ENCODE data around the gene CFAP119.

The CFAP119 gene

DNA sequence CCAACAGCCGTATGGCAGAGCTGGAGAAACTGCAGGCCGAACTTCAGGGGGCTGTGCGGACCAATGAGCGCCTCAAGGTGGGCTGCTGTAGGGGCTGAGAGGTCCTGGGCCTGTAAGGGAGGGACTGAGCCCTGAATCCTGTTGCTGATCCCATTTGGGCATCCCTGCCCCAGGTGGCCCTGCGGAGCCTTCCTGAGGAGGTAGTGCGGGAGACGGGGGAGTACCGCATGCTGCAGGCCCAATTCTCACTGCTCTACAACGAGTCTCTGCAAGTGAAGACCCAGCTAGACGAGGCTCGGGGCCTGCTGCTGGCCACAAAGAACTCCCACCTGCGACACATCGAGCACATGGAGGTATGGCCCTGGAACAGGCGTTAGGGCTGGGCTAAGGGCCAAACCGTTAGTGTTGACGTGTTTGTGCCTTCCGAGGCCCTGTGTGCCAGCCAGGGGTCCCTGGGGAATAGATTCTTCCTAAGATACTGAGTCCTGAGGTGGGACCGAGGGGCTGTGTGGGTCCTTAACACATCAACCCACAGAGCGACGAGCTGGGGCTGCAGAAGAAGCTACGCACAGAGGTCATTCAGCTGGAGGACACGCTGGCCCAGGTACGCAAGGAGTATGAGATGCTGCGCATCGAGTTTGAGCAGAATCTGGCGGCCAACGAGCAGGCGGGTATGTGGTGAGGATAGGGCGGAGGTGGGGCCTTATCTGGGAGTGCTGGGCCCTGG lies 4.5 kb upstream of the CFAP119 start:
- no peak for FAIRE-seq
- TF ChIP-seq, protein P1, sequence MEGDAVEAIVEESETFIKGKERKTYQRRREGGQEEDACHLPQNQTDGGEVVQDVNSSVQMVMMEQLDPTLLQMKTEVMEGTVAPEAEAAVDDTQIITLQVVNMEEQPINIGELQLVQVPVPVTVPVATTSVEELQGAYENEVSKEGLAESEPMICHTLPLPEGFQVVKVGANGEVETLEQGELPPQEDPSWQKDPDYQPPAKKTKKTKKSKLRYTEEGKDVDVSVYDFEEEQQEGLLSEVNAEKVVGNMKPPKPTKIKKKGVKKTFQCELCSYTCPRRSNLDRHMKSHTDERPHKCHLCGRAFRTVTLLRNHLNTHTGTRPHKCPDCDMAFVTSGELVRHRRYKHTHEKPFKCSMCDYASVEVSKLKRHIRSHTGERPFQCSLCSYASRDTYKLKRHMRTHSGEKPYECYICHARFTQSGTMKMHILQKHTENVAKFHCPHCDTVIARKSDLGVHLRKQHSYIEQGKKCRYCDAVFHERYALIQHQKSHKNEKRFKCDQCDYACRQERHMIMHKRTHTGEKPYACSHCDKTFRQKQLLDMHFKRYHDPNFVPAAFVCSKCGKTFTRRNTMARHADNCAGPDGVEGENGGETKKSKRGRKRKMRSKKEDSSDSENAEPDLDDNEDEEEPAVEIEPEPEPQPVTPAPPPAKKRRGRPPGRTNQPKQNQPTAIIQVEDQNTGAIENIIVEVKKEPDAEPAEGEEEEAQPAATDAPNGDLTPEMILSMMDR (IDR thresholded peaks at IDR 0.05; ENCODE audit: insufficient read depth, missing control alignments): no peak
- DNase-seq (ENCODE audit: insufficient read length, low spot score): no peak

DNA sequence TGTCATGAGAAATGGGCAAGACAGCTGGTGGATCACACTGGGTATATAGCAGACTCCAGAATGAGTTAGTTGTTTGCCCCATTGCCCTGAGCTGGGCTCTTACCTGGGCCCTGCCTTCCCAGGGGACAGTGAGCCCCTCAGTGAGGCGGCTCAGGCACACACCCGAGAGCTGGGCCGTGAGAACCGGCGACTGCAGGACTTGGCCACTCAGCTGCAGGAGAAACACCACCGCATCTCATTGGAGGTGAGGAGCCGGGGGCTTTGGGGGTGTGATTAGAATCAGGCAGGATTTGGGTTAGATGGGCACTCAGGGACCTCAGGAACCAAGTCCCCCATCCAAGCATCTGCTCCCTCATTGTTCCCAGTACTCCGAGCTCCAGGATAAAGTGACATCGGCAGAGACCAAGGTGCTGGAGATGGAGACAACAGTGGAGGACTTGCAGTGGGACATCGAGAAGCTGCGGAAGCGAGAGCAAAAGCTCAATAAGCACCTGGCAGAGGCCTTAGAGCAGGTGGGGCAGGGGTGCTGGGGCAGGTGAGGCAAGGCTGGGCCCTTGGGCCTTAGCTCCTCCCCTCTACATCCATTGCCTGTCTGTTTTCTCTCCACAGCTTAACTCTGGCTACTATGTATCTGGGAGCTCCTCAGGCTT lies 3.1 kb upstream of the CFAP119 start:
- TF ChIP-seq, protein P1 (IDR thresholded peaks at IDR 0.05; ENCODE audit: insufficient read depth, missing control alignments): no peak
- DNase-seq (ENCODE audit: insufficient read length, low spot score) (no peak), FAIRE-seq (no peak)

DNA sequence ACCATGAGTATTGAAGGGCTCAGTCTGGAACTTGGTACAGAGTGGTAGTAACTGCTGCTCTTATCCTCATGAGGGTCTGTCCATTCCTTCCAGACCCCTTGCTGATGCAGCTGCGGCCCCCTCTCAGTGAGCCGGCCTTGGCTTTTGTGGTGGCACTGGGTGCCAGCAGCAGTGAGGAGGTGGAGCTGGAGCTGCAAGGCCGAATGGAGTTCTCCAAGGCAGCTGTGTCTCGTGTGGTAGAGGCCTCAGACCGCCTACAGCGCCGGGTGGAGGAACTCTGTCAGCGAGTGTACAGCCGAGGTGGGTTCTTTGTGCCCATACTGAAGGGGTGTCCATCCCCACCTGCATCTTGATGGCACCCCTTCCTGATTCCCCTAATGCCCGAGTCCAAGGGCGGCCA lies 2.2 kb upstream of the CFAP119 start:
- DNase-seq (ENCODE audit: insufficient read length, low spot score) (no peak), FAIRE-seq (no peak)
- TF ChIP-seq, protein P1 (IDR thresholded peaks at IDR 0.05; ENCODE audit: insufficient read depth, missing control alignments): no peak

DNA sequence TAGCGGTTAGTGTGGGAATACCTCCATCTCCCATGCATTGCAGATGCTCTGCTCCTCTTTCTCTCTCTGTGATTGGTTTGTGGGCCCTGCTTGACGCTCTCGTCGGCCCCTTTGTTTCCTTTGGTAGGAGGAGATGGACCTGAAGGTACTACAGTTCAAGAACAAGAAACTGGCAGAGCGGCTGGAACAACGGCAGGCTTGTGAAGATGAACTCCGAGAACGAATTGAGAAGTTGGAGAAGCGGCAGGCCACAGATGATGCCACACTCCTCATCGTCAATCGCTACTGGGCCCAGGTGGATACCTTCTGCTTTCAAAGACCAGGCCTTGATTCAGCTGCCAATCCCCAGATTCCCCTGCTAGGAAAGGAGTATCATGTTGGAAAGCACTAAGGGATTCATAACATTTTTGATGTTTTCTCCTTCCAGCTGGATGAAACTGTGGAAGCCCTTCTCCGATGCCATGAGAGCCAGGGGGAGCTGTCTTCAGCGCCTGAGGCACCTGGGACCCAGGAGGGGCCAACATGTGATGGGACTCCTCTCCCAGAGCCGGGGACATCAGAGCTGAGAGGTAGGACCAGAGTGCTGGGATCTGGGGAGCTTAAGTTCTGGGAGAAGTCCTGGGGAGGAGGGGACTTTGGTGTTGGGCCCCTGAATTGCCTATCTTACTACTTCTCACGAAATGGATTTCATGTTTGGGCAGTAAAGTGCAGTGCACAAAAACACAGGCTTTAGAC lies 1.3 kb upstream of the CFAP119 start:
- FAIRE-seq: no peak
- TF ChIP-seq, protein P1 (IDR thresholded peaks at IDR 0.05; ENCODE audit: insufficient read depth, missing control alignments): no peak
- no peak for DNase-seq (ENCODE audit: insufficient read length, low spot score)

GRCh38 chr16:30761427-30761927 lies 385 bp downstream of the CFAP119 start:
- FAIRE-seq (no peak), DNase-seq (ENCODE audit: insufficient read length, low spot score) (no peak)
- TF ChIP-seq, protein P1 (IDR thresholded peaks at IDR 0.05; ENCODE audit: insufficient read depth, missing control alignments): no peak

DNA sequence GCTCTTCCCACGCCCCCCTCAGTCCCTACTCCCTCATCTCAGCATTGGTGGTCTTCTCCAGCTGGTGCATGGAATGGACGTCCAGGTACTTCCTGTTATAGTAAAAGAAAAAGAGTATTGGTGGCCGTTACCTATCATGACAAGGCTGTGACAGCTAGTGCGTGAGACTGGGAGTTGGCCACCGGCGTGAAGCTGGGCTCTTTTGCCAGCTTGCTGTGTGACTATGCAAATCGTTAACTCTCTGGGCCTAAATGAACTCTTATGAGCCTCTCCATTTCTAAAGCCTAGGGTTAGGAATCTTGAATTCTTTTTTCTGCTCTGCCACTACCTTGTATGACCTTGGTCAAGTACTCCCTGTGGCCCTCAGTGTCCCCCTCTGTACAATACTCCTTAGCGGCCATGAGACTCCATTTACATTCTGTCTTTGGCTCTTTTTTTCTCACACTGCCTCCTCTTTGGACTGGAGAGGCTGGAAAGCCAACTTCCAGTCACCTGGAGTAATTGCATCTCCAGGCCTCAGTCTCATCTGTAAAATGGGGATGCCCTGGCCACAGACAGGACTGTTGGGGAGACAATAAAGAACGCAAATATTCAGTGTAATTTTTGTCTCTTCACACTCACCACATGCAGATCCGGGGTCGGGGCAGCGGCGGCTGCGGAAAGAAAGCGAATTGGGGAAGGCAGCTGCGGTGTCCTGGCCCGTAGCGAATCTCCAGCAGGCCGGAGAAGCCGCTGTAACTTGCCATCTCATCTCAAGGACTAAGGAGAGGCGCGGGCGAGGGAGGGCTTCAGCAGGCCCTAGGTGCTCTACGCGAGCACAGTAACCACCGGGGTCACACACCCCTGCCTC lies 1.1 kb downstream of the CFAP119 start:
- TF ChIP-seq, protein P1 (IDR thresholded peaks at IDR 0.05; ENCODE audit: insufficient read depth, missing control alignments): no peak
- no peak for FAIRE-seq
- DNase-seq (ENCODE audit: insufficient read length, low spot score): no peak
